Astrocyte of the spinal cord (primary cell): ENCODE data around the gene CABP4.

Experiments used
- DNase-seq: peaks from one replicate; pipeline ENCODE4 v3.0.0; 2011; ENCODE audit warnings: low read depth, low spot score
- H3K4me3 ChIP-seq: 2 replicates; pipeline ENCODE4 v1.5.1; 2011; ENCODE audit warnings: low read depth, mild to moderate bottlenecking, low read length, moderate library complexity
- in situ Hi-C: cut with HindIII; loops from 2 replicates; pipeline ENCODE4 v1.10.0; 2017; ENCODE audit warnings: low sequenced_read_pairs
- TF ChIP-seq, protein P1 (sequence below): IDR thresholded peaks from 2 replicates; pipeline ENCODE4 v1.5.1; 2012; ENCODE audit warnings: low read depth, mild to moderate bottlenecking, low read length, inconsistent platforms

CABP4 gene

DNA sequence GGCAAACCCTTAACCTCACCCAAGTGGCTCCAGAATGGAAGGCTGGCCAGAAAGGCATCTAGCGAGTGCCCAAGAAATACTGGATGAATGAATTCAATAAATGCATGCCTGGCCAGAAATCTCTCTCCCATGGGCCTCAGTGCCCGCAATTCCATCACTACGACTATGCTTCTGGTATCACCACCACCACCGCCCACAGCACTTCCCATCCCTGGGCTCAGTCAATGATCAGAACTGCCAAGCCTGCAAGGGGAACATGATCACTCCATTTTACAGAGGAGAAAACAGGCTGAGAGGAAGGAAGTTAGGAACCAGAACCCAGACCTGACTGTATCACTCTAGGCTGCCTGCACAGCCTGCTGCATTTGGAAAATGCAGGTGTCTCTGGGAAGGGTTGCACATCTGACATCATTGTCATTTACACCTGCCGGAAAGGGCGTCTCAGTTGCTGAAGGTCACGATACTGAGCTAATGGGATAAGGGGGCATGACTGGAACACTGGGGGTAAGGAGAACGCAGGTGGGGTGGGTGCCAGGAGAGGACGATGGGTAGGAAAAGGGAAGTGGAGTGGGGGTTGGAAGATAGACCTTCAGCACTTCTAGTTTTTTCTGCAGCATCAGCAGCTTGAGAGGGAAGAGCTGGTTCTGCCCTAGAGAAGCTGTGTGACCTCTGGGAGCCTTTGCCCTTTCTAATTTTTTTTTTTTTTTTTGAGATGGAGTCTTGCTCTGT lies 5.9 kb upstream of the CABP4 start:
- DNase-seq: no peak
- H3K4me3 ChIP-seq: no peak overlapping the region
- TF ChIP-seq, protein P1, sequence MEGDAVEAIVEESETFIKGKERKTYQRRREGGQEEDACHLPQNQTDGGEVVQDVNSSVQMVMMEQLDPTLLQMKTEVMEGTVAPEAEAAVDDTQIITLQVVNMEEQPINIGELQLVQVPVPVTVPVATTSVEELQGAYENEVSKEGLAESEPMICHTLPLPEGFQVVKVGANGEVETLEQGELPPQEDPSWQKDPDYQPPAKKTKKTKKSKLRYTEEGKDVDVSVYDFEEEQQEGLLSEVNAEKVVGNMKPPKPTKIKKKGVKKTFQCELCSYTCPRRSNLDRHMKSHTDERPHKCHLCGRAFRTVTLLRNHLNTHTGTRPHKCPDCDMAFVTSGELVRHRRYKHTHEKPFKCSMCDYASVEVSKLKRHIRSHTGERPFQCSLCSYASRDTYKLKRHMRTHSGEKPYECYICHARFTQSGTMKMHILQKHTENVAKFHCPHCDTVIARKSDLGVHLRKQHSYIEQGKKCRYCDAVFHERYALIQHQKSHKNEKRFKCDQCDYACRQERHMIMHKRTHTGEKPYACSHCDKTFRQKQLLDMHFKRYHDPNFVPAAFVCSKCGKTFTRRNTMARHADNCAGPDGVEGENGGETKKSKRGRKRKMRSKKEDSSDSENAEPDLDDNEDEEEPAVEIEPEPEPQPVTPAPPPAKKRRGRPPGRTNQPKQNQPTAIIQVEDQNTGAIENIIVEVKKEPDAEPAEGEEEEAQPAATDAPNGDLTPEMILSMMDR: no peak
- in situ Hi-C loops: no loop called here

DNA sequence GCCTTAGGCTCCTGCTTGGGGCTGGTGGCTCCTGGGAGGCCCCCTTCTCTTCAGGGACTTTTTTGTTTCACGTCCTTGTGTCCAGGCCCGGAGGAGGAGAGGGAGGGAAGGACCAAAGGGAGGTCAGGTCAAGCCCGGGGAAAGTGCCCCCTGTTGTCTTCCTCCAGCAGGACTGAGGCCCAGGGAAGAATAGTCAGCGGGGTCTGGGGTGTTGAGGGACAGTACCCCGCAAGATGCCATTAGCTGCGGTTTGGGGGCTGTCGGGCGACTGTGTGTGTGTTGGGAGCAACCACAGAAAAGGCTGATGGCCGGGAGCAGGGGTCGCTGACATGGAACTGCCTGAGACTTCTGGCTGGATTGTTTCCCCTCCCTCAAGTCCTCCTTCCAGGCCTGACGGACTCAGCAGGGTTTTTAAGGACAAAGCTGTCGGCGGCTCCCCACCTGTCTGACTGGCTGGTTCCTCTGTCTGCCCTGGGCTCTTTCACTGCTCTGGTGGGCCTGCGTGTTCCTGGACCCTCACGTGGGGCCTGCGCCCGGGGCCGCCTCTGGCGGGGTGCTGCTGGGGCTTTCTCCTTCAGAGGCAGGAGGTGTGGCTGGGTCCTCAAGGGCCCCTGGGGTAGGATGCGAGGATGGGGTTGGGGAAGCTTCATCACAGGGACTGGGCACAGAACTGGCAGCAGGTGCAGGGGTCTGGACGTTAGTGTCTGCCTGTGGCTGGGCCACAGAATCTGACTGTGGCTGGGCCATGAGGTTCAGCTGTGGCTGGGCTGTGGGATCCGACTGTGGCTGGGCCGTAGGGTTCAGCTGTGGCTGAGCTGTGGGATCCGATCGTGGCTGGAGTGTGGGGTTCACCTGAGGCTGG lies 4.1 kb upstream of the CABP4 start:
- no peak for DNase-seq
- TF ChIP-seq, protein P1: no peak
- in situ Hi-C loops: no loop called here

DNA sequence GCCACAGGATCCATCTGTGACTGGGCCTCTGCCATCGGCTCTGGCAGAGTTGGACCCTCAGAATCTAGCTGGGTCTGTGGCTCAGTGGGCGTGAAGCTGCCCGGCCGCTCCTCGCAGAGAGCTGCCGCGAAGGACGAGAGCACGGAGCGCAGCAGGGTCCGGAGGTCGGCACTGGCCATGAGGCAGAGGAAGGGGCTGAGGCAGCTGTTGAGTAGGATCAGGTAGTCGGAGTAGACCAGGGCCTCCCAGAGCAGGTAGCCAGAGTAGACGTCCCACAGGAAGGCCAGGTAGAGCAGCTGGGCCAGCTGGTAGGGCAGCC lies 3.5 kb upstream of the CABP4 start:
- no peak for DNase-seq
- in situ Hi-C loops: no loop called here
- TF ChIP-seq, protein P1: no peak
- H3K4me3 ChIP-seq: no peak overlapping the region

More for the DNA sequence above, 4.1 kb upstream of the CABP4 start:
- no peak overlapping the region for H3K4me3 ChIP-seq

DNA sequence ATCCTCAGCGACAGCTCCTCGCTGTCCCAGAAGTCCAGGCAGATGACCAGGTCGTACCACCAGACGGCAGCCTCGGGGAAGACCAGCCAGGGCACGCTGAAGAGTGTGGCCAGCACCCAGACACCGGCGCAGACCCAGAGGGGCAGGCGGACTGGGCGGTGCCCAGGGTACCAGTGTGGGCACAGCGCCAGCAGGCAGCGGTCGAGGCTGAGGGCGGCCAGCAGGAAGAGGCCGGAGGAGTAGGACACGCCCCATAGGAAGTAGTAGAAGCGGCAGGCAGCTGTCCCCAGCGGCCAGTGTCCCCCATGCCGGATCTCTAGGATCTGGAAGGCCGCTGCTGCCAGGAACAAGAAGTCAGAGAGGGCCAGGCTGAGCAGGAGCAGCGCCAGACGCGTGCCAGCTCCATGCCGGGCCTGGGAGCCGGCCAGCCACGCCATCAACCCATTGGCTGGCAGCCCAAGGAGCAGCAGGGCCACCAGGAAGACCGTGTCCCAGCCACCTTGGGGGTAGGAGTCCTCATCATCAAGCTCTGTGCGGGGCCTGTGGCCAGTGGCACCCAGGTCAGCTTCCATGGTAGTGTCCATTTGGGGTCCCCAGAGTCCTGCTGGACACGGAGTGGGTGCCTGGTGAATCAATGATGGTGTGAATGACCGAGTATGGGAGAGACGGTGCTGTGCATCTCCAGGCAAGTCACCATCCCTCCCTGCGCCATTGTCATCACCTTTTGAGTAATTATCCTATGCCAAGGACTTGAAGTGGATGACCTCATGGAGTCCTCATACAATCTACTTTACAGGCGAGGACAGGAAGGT lies 2.8 kb upstream of the CABP4 start, which contains the start of gene GPR152:
Gene GPR152, minus strand, starts transcription at position 589 of the 812 bp plus-strand sequence. Its CDS starts 5 bp downstream, at position 584.
- TF ChIP-seq, protein P1: no peak
- no peak for DNase-seq
- H3K4me3 ChIP-seq: no peak within 1 kb of the TSS
- in situ Hi-C loops: no loop called here

DNA sequence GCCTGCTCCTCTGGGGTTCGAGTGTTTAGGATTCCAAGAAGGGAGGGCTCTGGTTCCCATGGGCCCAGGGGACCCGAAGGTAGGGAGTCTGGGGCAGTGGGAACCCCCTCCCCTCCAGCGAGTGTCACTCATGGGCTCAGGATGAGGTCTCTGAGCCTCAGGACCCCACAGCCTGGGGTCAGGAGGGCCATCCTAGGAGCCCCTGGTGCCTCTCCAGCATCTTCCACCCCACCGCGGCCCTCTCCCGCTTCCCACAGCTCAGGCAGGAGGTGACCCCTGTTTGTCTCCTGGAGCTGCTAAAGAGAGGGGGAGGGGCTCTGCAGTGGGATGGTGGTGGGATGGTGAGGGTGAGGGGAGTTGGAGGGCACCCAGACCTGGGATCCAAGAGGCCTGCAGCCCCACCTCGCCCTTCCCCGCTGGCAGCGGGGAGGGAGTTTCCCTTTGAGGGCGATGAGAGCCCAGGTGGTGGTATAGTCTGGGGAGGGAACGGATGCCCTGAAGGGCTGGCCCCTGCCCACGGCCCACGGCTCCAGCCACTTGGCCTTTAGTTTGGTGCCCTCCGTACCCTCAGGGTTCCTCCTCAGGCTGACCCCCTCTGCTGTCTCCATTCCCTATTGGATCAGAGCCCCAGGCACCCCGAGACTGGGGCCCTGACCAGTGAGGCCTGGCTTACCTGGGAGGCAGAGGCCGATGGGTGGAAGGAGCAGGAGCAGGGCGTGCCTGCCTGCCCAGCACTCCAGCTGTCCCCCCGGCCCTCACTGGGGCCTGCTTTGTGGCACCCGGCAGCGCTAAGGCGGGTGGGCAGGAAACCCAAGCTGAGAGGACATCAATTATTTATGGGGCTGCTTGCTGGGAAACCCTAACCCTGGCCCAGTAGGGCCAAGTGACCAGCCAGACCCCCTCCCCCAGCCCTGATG lies 1.1 kb upstream of the CABP4 start:
- in situ Hi-C loops: no loop called here
- no peak overlapping the region for H3K4me3 ChIP-seq
- TF ChIP-seq, protein P1: no peak
- no peak for DNase-seq
